Gastroesophageal sphincter (tissue), 4 donors: ENCODE data around the gene RHOH. TPM values are rescaled to one million over a fixed set of nuclear protein-coding genes. Genes with fewer than 3 reads are reported as not detected.

Experiments
- ATAC-seq: fragments of 150-250 bp; one replicate; pipeline ENCODE4 v1.9.1; 2016; ENCODE audit warnings: mild to moderate bottlenecking, moderate library complexity
- H3K27ac ChIP-seq, 4 donors: fragments of 200-600 bp; sonication (generic) in 3 of 4; 1 replicate in 3 of 4; 2 replicates in 1 of 4; pipeline ENCODE4 v1.5.1; 2016 to 2019
- H3K27me3 ChIP-seq: fragments of 200-600 bp; sonication (generic); one replicate; pipeline ENCODE4 v1.5.1; 2019
- H3K36me3 ChIP-seq, 2 donors: fragments of 200-600 bp; sonication (generic); one replicate each; pipeline ENCODE4 v1.5.1; 2019; ENCODE audit warnings: control low read depth in 1 of 2
- H3K4me1 ChIP-seq, 3 donors: fragments of 200-600 bp; sonication (generic); 1 replicate in 2 of 3; 2 replicates in 1 of 3; pipeline ENCODE4 v1.5.1; 2016 to 2019; ENCODE audit warnings: control low read depth in 2 of 3
- H3K4me3 ChIP-seq, 2 donors: fragments of 200-600 bp; sonication (generic); one replicate each; pipeline ENCODE4 v1.5.1; 2019; ENCODE audit warnings: mild to moderate bottlenecking in 1 of 2, moderate library complexity in 1 of 2
- H3K9me3 ChIP-seq, 3 donors: fragments of 200-600 bp; sonication (generic); one replicate each; pipeline ENCODE4 v1.5.1; 2017 to 2019; ENCODE audit warnings: control low read depth in 2 of 3
- CTCF ChIP-seq, 4 experiments: fragments of 200-600 bp in 2 of 4; fragments of 450-650 bp in 2 of 4; sonication (generic) in 1 of 4; IDR thresholded peaks; one replicate each; pipeline ENCODE4 v1.5.1; 2017 to 2019; ENCODE audit warnings: antibody characterized with exemption in 4 of 4, mild to moderate bottlenecking in 2 of 4, moderate library complexity in 2 of 4
- EP300 ChIP-seq: sonication (generic); formaldehyde crosslinking; IDR thresholded peaks from one replicate; pipeline ENCODE4 v1.6.1; 2017; ENCODE audit warnings: antibody characterized with exemption, mild to moderate bottlenecking
- POLR2A ChIP-seq, 2 donors: fragments of 450-650 bp; IDR thresholded peaks; one replicate each; pipeline ENCODE4 v1.6.1; 2017; ENCODE audit warnings: antibody characterized with exemption in 2 of 2, mild to moderate bottlenecking in 2 of 2, moderate library complexity in 1 of 2
- POLR2AphosphoS5 ChIP-seq: sonication (generic); formaldehyde crosslinking; IDR thresholded peaks from one replicate; pipeline ENCODE4 v1.6.1; 2017; ENCODE audit warnings: antibody characterized with exemption
- WGBS, 2 donors: methylation state at CpG; one replicate each; pipeline ENCODE4 v1.1.5; 2018; ENCODE audit warnings: low coverage in 1 of 2; 5-methylcytosine and 5-hydroxymethylcytosine counted together
- total RNA-seq, 4 donors: library from RNA; depleted of rRNA; stranded (reverse); fragments of >200 nt; gene quantifications; one replicate each; pipeline ENCODE4 v1.1.0, GENCODE V29; 2016

Gene RHOH
- total RNA-seq, 4 donors from 2014 or later = 0.42 to 4.4 (median 1.0) TPM

- TF ChIP-seq CTCF (IDR thresholded peaks at IDR 0.05) (no peak), POLR2AphosphoS5 (no peak), POLR2A (IDR thresholded peaks at IDR 0.05) (no peak), EP300 (no peak)
- Histone ChIP-seq H3K27ac (no peak overlapping the region), H3K9me3 (no peaks in the 10 kb centered on the region), H3K27me3 (no peaks in the 10 kb centered on the region), H3K4me1 (no peaks in the 10 kb centered on the region), H3K4me3 (no peak overlapping the region), H3K36me3 (no peaks in the 10 kb centered on the region)
- 58 to 76% methylated on average over 4 of the region's 4 CpGs for WGBS, 2 donors
- ATAC-seq = no peak
Measured at GRCh38 chr4:40216622-40217366, 20.0 kb downstream of the RHOH start.

DNA sequence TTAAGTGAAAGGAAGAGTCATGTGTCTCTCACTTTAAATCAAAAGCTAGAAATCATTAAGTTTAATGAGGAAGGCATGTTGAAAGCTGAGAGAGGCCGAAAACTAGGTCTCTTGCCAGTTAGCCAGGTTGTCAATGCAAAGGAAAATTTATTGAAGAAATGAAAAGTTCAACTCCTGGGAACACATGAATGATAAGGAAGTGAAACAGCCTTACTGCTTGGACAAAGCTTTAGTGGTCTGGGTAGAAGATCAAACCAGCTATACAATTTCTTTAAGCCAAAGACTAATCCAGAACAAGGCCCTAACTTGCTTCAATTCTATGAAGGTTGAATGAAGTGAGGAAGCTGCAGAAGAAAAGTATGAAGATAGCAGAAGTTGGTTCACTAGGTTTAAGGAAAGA lies 24.9 kb downstream of the RHOH start:
- Histone ChIP-seq H3K27me3 (no peaks in the 10 kb centered on the region), H3K4me1 (no peaks in the 10 kb centered on the region), H3K36me3 (no peaks in the 10 kb centered on the region), H3K9me3 (peaks cover 0 to 7% (median 0%) of the 10 kb centered on the region in 3 donors), H3K27ac (no peak overlapping the region), H3K4me3 (no peak overlapping the region)
- no peak for ATAC-seq
- WGBS, 2 donors = 86% methylated on average over 1 of the region's 1 CpG; no CpG with 5 or more reads in 1 of the 2 donors
- no peak for TF ChIP-seq CTCF (IDR thresholded peaks at IDR 0.05)
- TF ChIP-seq EP300 = no peak
- TF ChIP-seq POLR2A (IDR thresholded peaks at IDR 0.05) = no peak
- TF ChIP-seq POLR2AphosphoS5 = no peak

DNA sequence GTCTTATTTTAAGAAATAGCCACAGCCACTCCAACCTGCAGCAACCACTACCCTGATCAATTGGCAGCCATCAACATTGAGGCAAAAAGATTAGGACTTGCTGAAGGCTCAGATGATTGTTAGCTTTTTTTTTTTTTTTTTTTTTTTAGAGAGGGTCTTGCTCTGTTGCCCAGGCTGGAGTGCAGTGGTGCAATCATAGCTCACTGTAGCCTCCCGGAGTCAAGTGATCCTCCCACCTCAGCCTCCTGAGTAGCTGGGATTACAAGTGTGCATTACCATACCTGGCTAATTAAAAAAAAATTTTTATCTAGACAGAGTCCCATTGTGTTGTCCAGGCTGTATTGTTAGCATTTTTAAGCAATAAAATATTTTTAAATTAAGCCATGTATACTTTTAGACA lies 26.5 kb downstream of the RHOH start:
- H3K4me3 ChIP-seq = no peak overlapping the region
- ATAC-seq = no peak
- peaks cover 0 to 7% (median 0%) of the 10 kb centered on the region in 3 donors for H3K9me3 ChIP-seq
- TF ChIP-seq CTCF (IDR thresholded peaks at IDR 0.05) (no peak), POLR2AphosphoS5 (no peak), POLR2A (IDR thresholded peaks at IDR 0.05) (no peak), EP300 (no peak)
- no peak overlapping the region for H3K27ac ChIP-seq
- no peaks in the 10 kb centered on the region for H3K36me3 ChIP-seq
- WGBS, 2 donors = 88% methylated on average over 1 of the region's 1 CpG; no CpG with 5 or more reads in 1 of the 2 donors
- no peaks in the 10 kb centered on the region for H3K4me1 ChIP-seq
- no peaks in the 10 kb centered on the region for H3K27me3 ChIP-seq

- Histone ChIP-seq H3K27ac (no peak overlapping the region), H3K4me1 (no peaks in the 10 kb centered on the region), H3K27me3 (no peaks in the 10 kb centered on the region), H3K4me3 (no peak overlapping the region), H3K9me3 (peaks cover 0 to 7% (median 0%) of the 10 kb centered on the region in 3 donors), H3K36me3 (no peaks in the 10 kb centered on the region)
- no peak for ATAC-seq
- no peak for TF ChIP-seq POLR2A (IDR thresholded peaks at IDR 0.05)
- no peak for TF ChIP-seq POLR2AphosphoS5
- TF ChIP-seq CTCF (IDR thresholded peaks at IDR 0.05) = no peak
- TF ChIP-seq EP300 = no peak
- WGBS, 2 donors = 76 to 89% methylated on average over 5 of the region's 5 CpGs
Measured at GRCh38 chr4:40224432-40224831, 27.6 kb downstream of the RHOH start.

- H3K27ac ChIP-seq = no peak overlapping the region
- TF ChIP-seq POLR2A (IDR thresholded peaks at IDR 0.05) (no peak), POLR2AphosphoS5 (no peak), EP300 (no peak), CTCF (IDR thresholded peaks at IDR 0.05) (no peak)
- H3K36me3 ChIP-seq = no peaks in the 10 kb centered on the region
- no peaks in the 10 kb centered on the region for H3K4me1 ChIP-seq
- no peak overlapping the region for H3K4me3 ChIP-seq
- WGBS, 2 donors = 71 to 87% methylated on average over 3 to 5 of the region's 5 CpGs
- no peak for ATAC-seq
- H3K9me3 ChIP-seq = peaks cover 0 to 7% (median 0%) of the 10 kb centered on the region in 3 donors
- no peaks in the 10 kb centered on the region for H3K27me3 ChIP-seq
Measured at GRCh38 chr4:40225497-40225896, 28.7 kb downstream of the RHOH start.
